GM23338 (cell line): ENCODE results near the gene KCNQ1OT1. TPM values are rescaled to one million over a fixed set of nuclear protein-coding genes. Genes with fewer than 3 reads are reported as not detected.

ENCODE experiments used
- ATAC-seq: fragments of 200-7000 bp; cut with Tn5 transposase; 3 replicates; pipeline ENCODE4 v1.9.1; 2020
- DNase-seq: peaks from one replicate; pipeline ENCODE4 v3.0.0-alpha.2; 2015; ENCODE audit warnings: low spot score
- H2AFZ ChIP-seq: fragments of 200-600 bp; sonication (generic); 2 replicates; pipeline ENCODE4 v1.8.0; 2016; ENCODE audit warnings: antibody characterized with exemption, mild to moderate bottlenecking, moderate library complexity
- H3F3A ChIP-seq: fragments of 200-600 bp; sonication (generic); replicated peaks from 2 replicates; pipeline ENCODE4 v1.8.0; 2017; ENCODE audit warnings: antibody characterized with exemption, mixed run types, low read depth
- H3K27ac ChIP-seq: fragments of 200-600 bp; sonication (generic); 2 replicates; pipeline ENCODE4 v1.6.1; 2016; ENCODE audit warnings: low read depth
- H3K27me3 ChIP-seq: fragments of 200-600 bp; sonication (generic); 2 replicates; pipeline ENCODE4 v1.8.0; 2016; ENCODE audit warnings: mild to moderate bottlenecking, mixed run types, moderate library complexity; ENCODE audit not compliant: insufficient read depth
- H3K36me3 ChIP-seq: fragments of 200-600 bp; sonication (generic); 2 replicates; pipeline ENCODE4 v1.8.0; 2016; ENCODE audit warnings: mild to moderate bottlenecking; ENCODE audit not compliant: insufficient read depth
- H3K4me1 ChIP-seq: fragments of 200-600 bp; sonication (generic); 2 replicates; pipeline ENCODE4 v1.8.0; 2016; ENCODE audit warnings: mild to moderate bottlenecking, moderate library complexity; ENCODE audit not compliant: insufficient read depth
- H3K4me2 ChIP-seq: fragments of 200-600 bp; sonication (generic); 2 replicates; pipeline ENCODE4 v1.7.1; 2017; ENCODE audit warnings: mixed run types
- H3K4me3 ChIP-seq: fragments of 200-600 bp; sonication (generic); 2 replicates; pipeline ENCODE4 v1.6.1; 2016; ENCODE audit warnings: mixed run types
- H3K79me2 ChIP-seq: fragments of 200-600 bp; sonication (generic); replicated peaks from 2 replicates; pipeline ENCODE4 v1.8.0; 2017; ENCODE audit warnings: mild to moderate bottlenecking; ENCODE audit not compliant: insufficient read depth
- H3K9me2 ChIP-seq: fragments of 200-600 bp; sonication (generic); 2 replicates; pipeline ENCODE4 v1.8.0; 2017; ENCODE audit not compliant: insufficient read depth
- H4K20me1 ChIP-seq: fragments of 200-600 bp; sonication (generic); replicated peaks from 2 replicates; pipeline ENCODE4 v1.8.0; 2017; ENCODE audit warnings: mild to moderate bottlenecking; ENCODE audit not compliant: insufficient read depth
- H3K27ac Mint-ChIP-seq: 2 replicates; pipeline ENCODE4 v1.8.0; 2020; ENCODE audit warnings: inconsistent platforms, mild to moderate bottlenecking, moderate library complexity, mixed read lengths
- H3K27me3 Mint-ChIP-seq: 3 replicates; pipeline ENCODE4 v1.8.0; 2022; ENCODE audit warnings: low read depth, mild to moderate bottlenecking, moderate library complexity, mixed read lengths, inconsistent platforms; ENCODE audit not compliant: insufficient read depth, poor library complexity
- H3K36me3 Mint-ChIP-seq: 3 replicates; pipeline ENCODE4 v1.8.0; 2021; ENCODE audit warnings: low read depth, mild to moderate bottlenecking, inconsistent platforms, moderate library complexity, mixed read lengths
- H3K4me1 Mint-ChIP-seq: 3 replicates; pipeline ENCODE4 v1.8.0; 2020; ENCODE audit warnings: mild to moderate bottlenecking, inconsistent platforms, mixed read lengths
- H3K4me3 Mint-ChIP-seq: 3 replicates; pipeline ENCODE4 v1.8.0; 2021; ENCODE audit warnings: moderate library complexity, mild to moderate bottlenecking, inconsistent platforms, mixed read lengths
- H3K9me3 Mint-ChIP-seq: 3 replicates; pipeline ENCODE4 v1.8.0; 2020; ENCODE audit warnings: moderate library complexity, mild to moderate bottlenecking, inconsistent platforms, mixed read lengths
- JUNB ChIP-seq: IDR thresholded peaks from one replicate; pipeline ENCODE4 v1.6.1; 2016; ENCODE audit warnings: antibody characterized with exemption; ENCODE audit not compliant: unreplicated experiment
- NANOG ChIP-seq: IDR thresholded peaks from 2 replicates; pipeline ENCODE4 v1.6.1; 2016; ENCODE audit warnings: antibody characterized with exemption, borderline replicate concordance
- POLR2AphosphoS5 ChIP-seq: IDR thresholded peaks from 2 replicates; pipeline ENCODE4 v1.6.1; 2016; ENCODE audit warnings: antibody characterized with exemption, low read depth
- REST ChIP-seq: IDR thresholded peaks from one replicate; pipeline ENCODE4 v1.6.1; 2018; ENCODE audit warnings: antibody characterized with exemption; ENCODE audit not compliant: unreplicated experiment
- ZNF462 ChIP-seq: fragments of 250-450 bp; sonication (Bioruptor Pico); IDR thresholded peaks from 2 replicates; pipeline ENCODE4 v1.5.0; 2020; ENCODE audit warnings: mild to moderate bottlenecking, moderate library complexity
- polyA plus RNA-seq: library from polyadenylated mRNA; unstranded; fragments of >200 nt; fragmentation: Nextera tagmentation; extraction: Ambion mirVana; gene quantifications from 2 replicates; pipeline ENCODE4 v1.2.1, GENCODE V29; 2016
- total RNA-seq: library from RNA; depleted of rRNA; stranded (reverse); fragments of >200 nt; shearing (Covaris generic); gene quantifications from 2 replicates; pipeline ENCODE4 v1.2.3, GENCODE V29; 2014
- TF ChIP-seq, protein P1 (sequence below): IDR thresholded peaks from 2 replicates; pipeline ENCODE4 v1.6.1; 2016; ENCODE audit warnings: antibody characterized with exemption
- TF ChIP-seq, protein P2 (sequence below), 2 experiments: fragments of 200-600 bp in 1 of 2; sonication (generic) in 1 of 2; conservative IDR thresholded peaks; 2 replicates each; pipeline versions ENCODE4 v1.5.1 to v1.6.1; 2016 to 2017; ENCODE audit warnings: antibody characterized with exemption in 2 of 2, low read depth in 2 of 2, mild to moderate bottlenecking in 2 of 2, moderate library complexity in 1 of 2

Gene KCNQ1OT1
- total and polyA plus RNA-seq, 2 experiments from 2014 or later, result 1.5 to 4.2 TPM

GRCh38 chr11:2660357-2660939 lies 39.3 kb downstream of the KCNQ1OT1 start:
- H3F3A ChIP-seq, result no peaks in the 10 kb centered on the region
- peaks cover 57% of the 10 kb centered on the region for H3K27me3 ChIP-seq
- H3K4me1 Mint-ChIP-seq, result no peaks in the 10 kb centered on the region; the same call in 2 of the 3 replicates
- no peaks in the 10 kb centered on the region for H3K4me1 ChIP-seq
- no peak overlapping the region for H3K27ac ChIP-seq
- DNase-seq (no peak), ATAC-seq (no peak)
- no peaks in the 10 kb centered on the region; the same call in none of the 2 replicates for H4K20me1 ChIP-seq
- H3K36me3 ChIP-seq, result peaks cover 17% of the 10 kb centered on the region; the same call in 1 of the 2 replicates
- no peak overlapping the region for H3K4me3 Mint-ChIP-seq
- no peak overlapping the region for H2AFZ ChIP-seq
- peaks cover 90% of the 10 kb centered on the region for H3K9me3 Mint-ChIP-seq
- peaks cover 89% of the 10 kb centered on the region for H3K36me3 Mint-ChIP-seq
- no peak overlapping the region for H3K4me2 ChIP-seq
- H3K4me3 ChIP-seq, result no peak overlapping the region
- peaks cover 48% of the 10 kb centered on the region for H3K27me3 Mint-ChIP-seq
- TF ChIP-seq ZNF462 (CRISPR knock-in tag) (no peak), POLR2AphosphoS5 (no peak), NANOG (no peak), REST (no peak), JUNB (no peak)
- TF ChIP-seq, protein P1, sequence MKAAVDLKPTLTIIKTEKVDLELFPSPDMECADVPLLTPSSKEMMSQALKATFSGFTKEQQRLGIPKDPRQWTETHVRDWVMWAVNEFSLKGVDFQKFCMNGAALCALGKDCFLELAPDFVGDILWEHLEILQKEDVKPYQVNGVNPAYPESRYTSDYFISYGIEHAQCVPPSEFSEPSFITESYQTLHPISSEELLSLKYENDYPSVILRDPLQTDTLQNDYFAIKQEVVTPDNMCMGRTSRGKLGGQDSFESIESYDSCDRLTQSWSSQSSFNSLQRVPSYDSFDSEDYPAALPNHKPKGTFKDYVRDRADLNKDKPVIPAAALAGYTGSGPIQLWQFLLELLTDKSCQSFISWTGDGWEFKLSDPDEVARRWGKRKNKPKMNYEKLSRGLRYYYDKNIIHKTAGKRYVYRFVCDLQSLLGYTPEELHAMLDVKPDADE, result no peak
- TF ChIP-seq, protein P2, sequence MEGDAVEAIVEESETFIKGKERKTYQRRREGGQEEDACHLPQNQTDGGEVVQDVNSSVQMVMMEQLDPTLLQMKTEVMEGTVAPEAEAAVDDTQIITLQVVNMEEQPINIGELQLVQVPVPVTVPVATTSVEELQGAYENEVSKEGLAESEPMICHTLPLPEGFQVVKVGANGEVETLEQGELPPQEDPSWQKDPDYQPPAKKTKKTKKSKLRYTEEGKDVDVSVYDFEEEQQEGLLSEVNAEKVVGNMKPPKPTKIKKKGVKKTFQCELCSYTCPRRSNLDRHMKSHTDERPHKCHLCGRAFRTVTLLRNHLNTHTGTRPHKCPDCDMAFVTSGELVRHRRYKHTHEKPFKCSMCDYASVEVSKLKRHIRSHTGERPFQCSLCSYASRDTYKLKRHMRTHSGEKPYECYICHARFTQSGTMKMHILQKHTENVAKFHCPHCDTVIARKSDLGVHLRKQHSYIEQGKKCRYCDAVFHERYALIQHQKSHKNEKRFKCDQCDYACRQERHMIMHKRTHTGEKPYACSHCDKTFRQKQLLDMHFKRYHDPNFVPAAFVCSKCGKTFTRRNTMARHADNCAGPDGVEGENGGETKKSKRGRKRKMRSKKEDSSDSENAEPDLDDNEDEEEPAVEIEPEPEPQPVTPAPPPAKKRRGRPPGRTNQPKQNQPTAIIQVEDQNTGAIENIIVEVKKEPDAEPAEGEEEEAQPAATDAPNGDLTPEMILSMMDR (conservative IDR thresholded peaks at IDR 0.05; ENCODE audit: low read depth in 2 of 2), result no peak
- no peak overlapping the region for H3K27ac Mint-ChIP-seq
- no peaks in the 10 kb centered on the region for H3K79me2 ChIP-seq
- H3K9me2 ChIP-seq, result no peaks in the 10 kb centered on the region; the same call in 1 of the 2 replicates
